Measurements from ENCODE around the gene GJD3.

The GJD3 gene

DNA sequence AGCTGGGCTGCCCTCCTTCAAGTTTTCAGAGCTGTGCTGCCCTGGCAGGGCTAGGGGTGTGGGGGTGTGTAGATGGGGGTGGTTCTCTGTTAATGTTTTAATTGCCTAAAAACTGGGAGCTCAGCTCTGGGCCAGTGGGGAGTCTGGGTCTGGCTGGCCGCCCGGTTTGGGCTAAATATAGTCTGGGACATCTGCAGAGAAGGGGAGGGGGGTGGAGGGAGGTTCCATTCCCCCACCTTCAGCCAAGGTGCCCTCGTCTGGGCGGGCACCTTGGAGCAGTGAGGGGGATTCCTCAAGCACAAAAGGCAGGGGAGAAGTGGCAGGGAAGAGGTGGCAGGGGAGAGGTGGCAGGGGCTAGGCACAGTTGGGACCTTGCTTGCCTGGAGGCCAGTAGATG lies 42.6 kb downstream of the GJD3 start:
- DNase-seq, result no peak

GRCh38 chr17:40321524-40321929 lies 43.0 kb downstream of the GJD3 start:
- no peak for DNase-seq

DNA sequence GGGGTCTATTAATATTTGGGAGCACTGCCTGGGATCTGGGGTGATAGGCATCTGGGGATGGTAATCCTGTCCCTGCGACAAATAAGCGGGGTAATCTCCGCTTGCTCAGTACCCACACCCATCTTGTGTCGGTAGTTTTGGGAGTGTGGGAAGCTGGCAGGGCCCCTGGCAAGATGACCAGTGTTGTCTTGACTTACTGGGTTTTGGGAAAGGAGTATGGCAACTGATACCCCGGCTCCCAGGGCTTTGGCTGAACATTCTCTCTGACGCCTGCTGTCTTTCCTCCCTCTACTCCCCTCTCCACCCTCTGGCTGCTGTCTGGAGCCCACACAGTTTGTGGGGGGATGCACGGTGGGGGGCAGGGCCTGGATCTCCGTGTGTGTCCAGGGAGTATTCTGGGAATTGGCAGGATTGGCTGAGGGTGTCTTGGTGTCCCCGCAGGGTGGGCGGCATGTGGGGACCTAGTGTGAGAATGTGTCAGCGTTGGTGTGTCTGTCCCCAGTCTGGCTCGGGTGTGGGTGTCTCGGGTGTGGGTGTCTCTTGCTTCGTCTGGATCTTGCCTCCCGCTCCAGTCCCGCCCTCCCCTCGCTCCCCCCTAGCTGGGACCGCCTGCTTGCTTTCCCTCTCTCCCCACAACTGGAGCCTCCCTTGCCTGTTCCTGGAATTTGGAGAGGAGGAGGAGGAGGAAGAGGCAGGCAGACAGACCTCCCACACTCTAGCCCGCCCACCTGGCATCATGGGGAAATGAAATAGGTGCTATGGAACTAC lies 43.6 kb downstream of the GJD3 start:
- no peak for DNase-seq

DNA sequence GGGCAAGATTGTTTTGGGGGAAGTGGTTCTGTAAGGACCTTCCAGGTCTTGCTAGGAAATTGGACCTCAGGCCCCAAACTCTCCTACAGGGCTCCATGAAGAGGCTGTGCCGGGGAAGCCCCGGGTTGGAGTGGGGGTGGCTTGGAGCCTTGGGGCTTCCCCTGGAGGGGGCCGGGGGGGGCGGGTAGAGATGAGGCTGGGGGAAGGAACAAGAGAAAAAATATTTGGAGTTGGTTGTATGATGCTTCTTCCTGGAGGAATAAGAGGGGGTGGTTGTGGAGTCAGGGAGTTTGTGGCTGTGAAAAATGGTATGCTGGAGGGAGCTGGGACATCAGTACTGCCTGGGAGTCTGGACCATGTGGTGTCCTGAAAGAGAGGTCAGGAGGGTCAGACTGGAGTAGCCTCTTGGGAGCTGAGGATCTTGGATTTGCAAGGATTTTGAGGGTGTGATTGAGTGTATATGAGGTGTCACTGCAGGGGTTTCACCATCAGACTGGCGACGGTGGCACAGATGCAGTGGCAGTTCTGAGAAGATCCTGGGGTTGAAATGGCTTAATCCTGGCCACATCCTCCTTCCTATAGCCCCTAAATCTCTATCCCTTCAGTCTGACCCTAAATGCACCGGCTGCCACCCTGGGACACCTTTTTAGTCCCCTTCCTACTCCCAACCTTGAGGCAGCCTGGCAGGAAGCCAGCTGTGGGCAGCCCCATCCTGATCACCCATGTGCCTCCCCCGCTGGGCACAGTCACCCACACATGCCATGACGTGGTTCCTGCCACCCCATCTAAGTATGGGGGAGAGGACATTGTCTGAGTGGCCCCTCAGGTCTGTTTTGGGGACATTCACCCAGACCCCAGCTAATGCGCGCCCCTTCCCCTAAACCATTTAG lies 44.6 kb downstream of the GJD3 start:
- no peak for DNase-seq

DNA sequence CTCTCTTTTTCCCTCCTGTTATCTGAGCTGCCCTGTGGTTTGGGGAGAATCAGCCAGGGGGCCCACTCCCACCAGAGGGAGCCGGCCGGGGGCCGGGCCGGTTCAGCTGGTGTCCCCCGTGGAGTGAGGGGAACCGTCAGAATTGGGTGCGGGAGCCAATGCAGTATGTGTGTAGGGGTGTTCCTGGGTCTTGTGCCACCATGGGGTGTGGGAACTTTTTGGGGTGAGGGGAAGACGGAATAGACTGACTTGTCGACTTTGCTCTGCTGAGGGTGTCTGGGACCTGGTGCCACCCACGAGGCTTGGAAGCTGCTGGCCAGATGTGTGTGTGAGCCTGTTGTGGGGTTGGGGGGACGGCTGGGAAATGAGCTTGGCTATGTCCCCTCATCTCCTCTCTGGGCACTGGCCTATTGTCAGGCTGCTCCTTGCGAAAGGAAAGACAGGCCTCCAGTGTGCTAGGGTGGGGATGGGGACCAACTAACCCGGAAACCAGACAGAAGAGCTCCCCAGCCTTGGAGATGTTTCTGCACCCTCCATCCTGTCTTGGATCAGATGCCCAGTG lies 45.6 kb downstream of the GJD3 start:
- DNase-seq, result no peak

DNA sequence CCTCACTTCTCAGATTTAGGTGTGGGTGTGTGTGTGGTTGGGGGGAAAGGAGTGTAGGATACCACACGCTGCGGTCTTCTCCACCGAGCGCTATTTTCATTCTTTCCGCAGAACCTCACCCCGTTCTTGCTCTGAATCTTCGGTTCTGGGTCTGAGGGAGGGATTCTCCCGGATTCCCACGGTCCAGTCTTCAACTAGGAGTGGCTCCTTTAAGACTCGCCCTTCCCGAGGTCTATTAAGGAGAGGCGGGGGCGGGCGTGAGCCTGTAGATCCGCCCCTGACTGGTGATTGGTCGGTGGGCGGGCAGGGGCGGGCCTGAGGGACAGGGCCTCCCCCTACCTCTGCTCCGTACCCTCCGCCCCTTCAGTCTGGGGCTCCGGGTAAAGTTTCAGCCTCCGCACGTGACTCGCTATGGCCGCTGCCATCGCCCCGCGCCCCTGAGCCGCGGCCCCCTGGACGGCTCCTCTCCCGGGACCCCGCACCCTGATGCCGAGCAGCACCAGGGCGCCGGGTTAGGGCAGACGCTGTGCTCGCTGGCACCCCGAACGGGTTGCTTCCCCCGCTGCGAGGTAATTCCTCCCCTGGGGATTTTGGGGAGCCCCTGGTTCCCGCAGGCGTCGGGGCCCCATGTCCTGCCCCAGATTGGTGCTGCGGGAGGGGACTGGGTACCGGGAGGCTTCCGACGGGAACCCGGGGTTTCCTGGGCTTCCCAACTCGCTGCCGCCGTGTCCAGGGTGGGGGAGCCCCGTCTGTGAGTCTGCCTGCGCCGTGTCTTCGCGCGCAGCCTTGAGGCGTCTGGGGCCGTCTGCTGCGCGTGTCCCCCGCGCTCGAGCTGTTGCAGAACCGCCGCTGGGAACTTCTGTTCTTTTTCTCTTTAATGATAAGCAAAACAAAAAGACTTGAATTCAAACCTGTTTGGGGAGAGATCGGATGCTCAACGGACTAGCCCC lies 46.4 kb downstream of the GJD3 start:
- DNase-seq, result peak; percentile 95

DNA sequence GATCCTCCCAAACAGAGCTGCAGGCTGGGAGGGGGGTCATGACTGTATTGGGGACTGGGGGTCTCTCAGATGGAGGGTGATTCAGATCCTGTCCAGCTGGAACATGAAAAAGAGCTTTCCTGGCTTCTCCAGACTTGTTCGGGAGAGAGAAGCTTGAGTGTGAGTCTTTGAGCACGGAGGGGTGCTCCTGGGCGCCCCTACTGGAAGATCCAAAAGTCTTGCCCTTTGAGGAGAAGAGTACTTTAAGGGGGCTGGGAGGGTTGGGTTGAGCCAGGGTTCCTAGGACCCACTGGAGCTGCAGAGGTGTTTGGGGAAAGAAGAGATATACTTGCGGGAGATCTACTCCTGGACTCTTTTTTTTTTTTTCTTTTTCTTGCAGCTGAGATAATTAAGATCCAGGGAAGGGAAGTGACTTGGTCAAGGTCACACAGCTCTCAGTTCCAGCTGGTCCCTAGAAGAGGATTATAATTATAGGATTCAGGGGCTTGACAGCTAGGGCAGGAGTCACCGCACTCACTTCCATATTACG lies 47.1 kb downstream of the GJD3 start:
- DNase-seq, result no peak

DNA sequence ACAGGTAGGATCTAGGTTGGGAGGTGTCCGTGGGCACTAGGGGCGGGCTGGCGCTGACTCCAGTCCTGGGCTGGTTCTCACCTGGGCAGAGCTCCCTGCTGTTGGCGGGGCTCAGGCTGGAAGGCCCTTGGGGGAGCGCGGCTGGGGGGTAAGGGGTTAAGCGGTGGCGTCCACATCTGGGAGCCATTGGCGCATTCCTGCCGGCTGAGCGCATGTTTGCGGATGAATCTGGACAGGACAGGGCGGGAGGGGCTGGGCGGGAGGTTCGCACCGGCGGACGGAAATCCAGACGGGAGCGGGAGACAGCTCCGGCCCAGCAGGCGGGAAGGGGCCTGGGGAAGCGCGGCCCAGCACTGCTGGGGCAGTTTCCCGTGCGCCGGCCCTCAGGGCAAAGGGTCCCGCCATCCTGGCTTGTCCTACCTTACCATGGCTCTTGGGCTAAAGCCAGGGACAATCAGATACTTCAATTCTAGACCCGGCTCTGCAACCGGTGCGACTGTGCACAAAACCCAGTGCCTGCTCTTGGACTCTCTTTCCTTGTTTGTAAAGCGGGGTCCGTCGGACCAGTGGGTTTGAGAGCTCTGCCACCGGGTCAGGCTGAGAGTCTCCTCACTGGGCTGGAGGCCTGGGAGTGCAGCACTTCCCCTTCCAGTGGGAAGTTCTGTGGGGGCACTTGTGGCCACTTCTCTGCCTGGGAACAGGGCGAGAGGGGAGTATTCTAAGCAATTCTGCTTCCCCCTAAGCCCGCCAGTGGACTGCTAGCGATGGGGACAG lies 47.8 kb downstream of the GJD3 start:
- no peak for DNase-seq

- no peak for DNase-seq
Observed at GRCh38 chr17:40315678-40316570, 48.6 kb downstream of the GJD3 start.

DNA sequence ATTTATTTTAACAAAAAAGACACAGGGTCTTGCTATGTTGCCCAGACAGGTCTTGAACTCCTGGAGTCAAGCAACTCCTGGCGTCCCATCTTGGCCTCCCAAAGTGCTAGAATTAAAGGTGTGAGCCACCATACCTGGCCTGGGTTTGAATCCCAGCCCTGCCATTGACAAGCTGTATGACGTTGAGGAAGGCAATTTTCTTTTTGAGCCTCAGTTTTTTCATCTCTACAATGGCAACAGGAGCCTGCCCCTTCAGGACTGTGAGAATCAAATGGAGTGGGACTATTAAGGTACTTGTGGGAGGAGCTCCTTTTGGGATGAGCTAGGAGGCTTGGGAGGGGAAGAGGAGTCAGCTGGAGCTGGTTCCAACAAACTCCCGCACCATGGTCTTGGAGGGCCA lies 49.3 kb downstream of the GJD3 start:
- DNase-seq, result no peak

- DNase-seq, result peak; percentile 85
Observed at GRCh38 chr17:40314584-40314956, 50.0 kb downstream of the GJD3 start.

- DNase-seq, result no peak
Observed at GRCh38 chr17:40313668-40314583, 50.6 kb downstream of the GJD3 start.

Data from 8988T (cell line).